Mesendoderm (in vitro differentiated cells): ENCODE data around the gene CYB561A3.

ENCODE experiments used
- DNase-seq: peaks from one replicate; pipeline ENCODE4 v3.0.0; 2013
- H2AK5ac ChIP-seq: 2 replicates; pipeline ENCODE4 v1.6.1; 2013; ENCODE audit warnings: low read length, inconsistent platforms
- H2BK120ac ChIP-seq: 2 replicates; pipeline ENCODE4 v1.6.1; 2013; ENCODE audit warnings: low read depth, mild to moderate bottlenecking, low read length, moderate library complexity, mixed read lengths
- H2BK15ac ChIP-seq: replicated peaks from 2 replicates; pipeline ENCODE4 v1.6.1; 2013; ENCODE audit warnings: low read depth, mild to moderate bottlenecking, moderate library complexity
- H2BK5ac ChIP-seq: 2 replicates; pipeline ENCODE4 v1.6.1; 2013; ENCODE audit warnings: low read length, inconsistent platforms
- H3K18ac ChIP-seq: 2 replicates; pipeline ENCODE4 v1.6.1; 2013; ENCODE audit warnings: mild to moderate bottlenecking, low read length, mixed read lengths
- H3K23ac ChIP-seq: one replicate; pipeline ENCODE4 v1.6.1; 2013; ENCODE audit warnings: low read length
- H3K27ac ChIP-seq: 2 replicates; pipeline ENCODE4 v1.5.1; 2013; ENCODE audit warnings: low read depth, mild to moderate bottlenecking, inconsistent platforms, low read length, moderate library complexity
- H3K27me3 ChIP-seq: 2 replicates; pipeline ENCODE4 v1.6.1; 2013; ENCODE audit warnings: low read length, control low read depth, mild to moderate bottlenecking, inconsistent platforms; ENCODE audit not compliant: insufficient read depth, poor library complexity
- H3K36me3 ChIP-seq: 2 replicates; pipeline ENCODE4 v1.6.1; 2013; ENCODE audit warnings: low read length, inconsistent platforms; ENCODE audit not compliant: control insufficient read depth, insufficient read depth
- H3K4ac ChIP-seq: one replicate; pipeline ENCODE4 v1.6.1; 2013; ENCODE audit warnings: low read depth, mild to moderate bottlenecking, low read length, moderate library complexity
- H3K4me1 ChIP-seq: 2 replicates; pipeline ENCODE4 v1.6.1; 2013; ENCODE audit warnings: low read depth, low read length, inconsistent platforms; ENCODE audit not compliant: control insufficient read depth
- H3K4me2 ChIP-seq: 2 replicates; pipeline ENCODE4 v1.6.1; 2013; ENCODE audit warnings: low read length
- H3K4me3 ChIP-seq: 2 replicates; pipeline ENCODE4 v1.5.1; 2013; ENCODE audit warnings: mild to moderate bottlenecking, low read length
- H3K56ac ChIP-seq: one replicate; pipeline ENCODE4 v1.6.1; 2013; ENCODE audit warnings: low read length
- H3K79me1 ChIP-seq: 2 replicates; pipeline ENCODE4 v1.6.1; 2013; ENCODE audit warnings: low read length, inconsistent platforms
- H3K79me2 ChIP-seq: 2 replicates; pipeline ENCODE4 v1.6.1; 2013; ENCODE audit warnings: mild to moderate bottlenecking, low read length; ENCODE audit not compliant: control insufficient read depth, insufficient read depth
- H3K9ac ChIP-seq: 2 replicates; pipeline ENCODE4 v1.6.1; 2013; ENCODE audit warnings: low read length, inconsistent platforms
- H4K5ac ChIP-seq: one replicate; pipeline ENCODE4 v1.6.1; 2013; ENCODE audit warnings: low read length
- H4K8ac ChIP-seq: one replicate; pipeline ENCODE4 v1.6.1; 2013; ENCODE audit warnings: low read depth, mild to moderate bottlenecking, control low read depth, low read length, moderate library complexity
- WGBS: extraction: QIAGEN DNeasy Blood & Tissue Kit; methylation state at CpG from one replicate; pipeline ENCODE4 v1.1.7; 2013; ENCODE audit warnings: low lambda C conversion rate, missing lambda C conversion rate; ENCODE audit not compliant: insufficient coverage; ENCODE audit errors: extremely low coverage; 5-methylcytosine and 5-hydroxymethylcytosine counted together

Gene CYB561A3

DNA sequence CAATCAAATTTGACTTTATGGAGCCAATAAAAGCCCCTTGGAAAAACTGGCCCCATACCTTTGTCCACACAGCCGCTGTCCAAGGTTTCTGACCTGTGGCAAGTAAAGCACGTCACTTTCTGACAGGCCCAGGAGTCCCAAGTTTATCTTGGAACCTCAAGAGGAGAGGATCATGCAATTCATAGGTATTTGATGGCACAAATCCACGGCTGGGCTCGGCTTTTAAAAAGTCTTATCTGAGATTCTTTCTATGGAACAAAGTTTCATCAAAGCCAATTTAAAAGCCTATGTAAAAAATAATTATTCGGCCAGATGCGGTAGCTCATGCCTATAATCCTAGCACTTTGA is 14.1 kb upstream of the CYB561A3 start:
- H3K23ac ChIP-seq = no peak overlapping the region
- no peak for DNase-seq
- no peak overlapping the region for H2BK15ac ChIP-seq
- H3K36me3 ChIP-seq = no peaks in the 10 kb centered on the region
- no peak overlapping the region for H3K4me2 ChIP-seq
- no peak overlapping the region for H3K27ac ChIP-seq
- no peak overlapping the region for H3K4me3 ChIP-seq
- no peaks in the 10 kb centered on the region for H3K27me3 ChIP-seq
- no peak overlapping the region for H4K8ac ChIP-seq
- no peak overlapping the region for H3K4ac ChIP-seq
- no peaks in the 10 kb centered on the region for H3K79me1 ChIP-seq
- no peak overlapping the region for H3K9ac ChIP-seq
- H3K4me1 ChIP-seq = no peaks in the 10 kb centered on the region
- no peaks in the 10 kb centered on the region for H3K79me2 ChIP-seq
- H2BK120ac ChIP-seq = no peak overlapping the region
- no peak overlapping the region for H2AK5ac ChIP-seq
- no peak overlapping the region for H3K18ac ChIP-seq
- no peak overlapping the region for H3K56ac ChIP-seq
- H4K5ac ChIP-seq = no peak overlapping the region
- H2BK5ac ChIP-seq = no peak overlapping the region
- WGBS = no CpG with 5 or more reads among the region's 6 CpGs

DNA sequence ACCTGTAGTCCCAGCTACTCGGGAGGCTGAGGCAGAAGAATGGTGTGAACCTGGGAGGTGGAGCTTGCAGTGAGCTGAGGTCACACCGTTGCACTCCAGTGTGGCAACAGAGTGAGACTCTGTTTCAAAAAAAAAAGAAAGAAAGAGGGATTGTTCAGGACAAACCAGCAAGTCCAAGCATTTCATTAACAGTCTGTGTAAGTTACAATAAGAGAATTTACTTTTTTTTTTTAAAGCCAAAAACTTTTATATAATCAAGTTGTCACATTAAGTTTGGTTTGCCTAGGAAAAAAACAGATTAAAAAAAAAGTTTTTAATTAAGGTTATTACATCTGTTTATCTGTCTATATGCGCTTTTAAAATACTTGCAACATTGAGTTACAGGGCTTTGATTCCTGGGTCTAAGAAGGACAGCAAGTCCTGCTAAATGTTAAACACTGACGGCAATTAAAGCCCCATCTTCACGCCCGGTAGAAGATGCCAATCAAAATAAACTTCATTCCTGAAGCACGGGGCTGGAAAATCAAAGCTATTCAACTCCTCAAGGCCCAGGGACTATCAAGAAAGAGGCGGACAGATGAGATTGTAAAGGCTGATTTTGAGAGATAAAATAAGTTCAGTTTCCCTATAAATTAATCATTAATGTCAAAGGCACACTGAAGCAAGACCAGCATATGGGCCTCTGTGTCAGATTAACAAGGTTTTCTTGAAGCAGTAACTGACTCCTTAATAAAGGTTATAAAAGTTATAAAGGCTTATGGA is 11.2 kb upstream of the CYB561A3 start:
- Histone ChIP-seq H3K27ac (no peak overlapping the region), H2BK120ac (no peak overlapping the region), H3K79me1 (no peaks in the 10 kb centered on the region), H3K9ac (no peak overlapping the region), H2BK15ac (no peak overlapping the region), H4K8ac (no peak overlapping the region), H3K18ac (no peak overlapping the region), H3K56ac (no peak overlapping the region), H2BK5ac (no peak overlapping the region), H2AK5ac (no peak overlapping the region), H3K4me1 (no peaks in the 10 kb centered on the region), H3K4me3 (no peak overlapping the region), H3K79me2 (no peaks in the 10 kb centered on the region), H3K36me3 (peaks cover 8% of the 10 kb centered on the region), H3K23ac (no peak overlapping the region), H4K5ac (no peak overlapping the region), H3K4ac (no peak overlapping the region), H3K4me2 (no peak overlapping the region), H3K27me3 (no peaks in the 10 kb centered on the region)
- no CpG with 5 or more reads among the region's 8 CpGs for WGBS
- DNase-seq = peak; percentile 40

GRCh38 chr11:61370349-61371005 is 8.8 kb upstream of the CYB561A3 start:
- H3K4me3 ChIP-seq = no peak overlapping the region
- no peak overlapping the region for H4K8ac ChIP-seq
- peaks cover 3% of the 10 kb centered on the region for H3K79me1 ChIP-seq
- no peak overlapping the region for H3K18ac ChIP-seq
- DNase-seq = no peak
- no peak overlapping the region for H4K5ac ChIP-seq
- no peak overlapping the region for H3K9ac ChIP-seq
- peaks cover 19% of the 10 kb centered on the region for H3K36me3 ChIP-seq
- H3K27me3 ChIP-seq = no peaks in the 10 kb centered on the region
- H2BK15ac ChIP-seq = no peak overlapping the region
- no peak overlapping the region for H2BK120ac ChIP-seq
- H3K4ac ChIP-seq = no peak overlapping the region
- H3K79me2 ChIP-seq = no peaks in the 10 kb centered on the region
- no CpG with 5 or more reads among the region's 8 CpGs for WGBS
- H3K56ac ChIP-seq = no peak overlapping the region
- H3K4me2 ChIP-seq = no peak overlapping the region
- no peak overlapping the region for H2AK5ac ChIP-seq
- no peaks in the 10 kb centered on the region for H3K4me1 ChIP-seq
- no peak overlapping the region for H3K27ac ChIP-seq
- no peak overlapping the region for H3K23ac ChIP-seq
- H2BK5ac ChIP-seq = no peak overlapping the region

DNA sequence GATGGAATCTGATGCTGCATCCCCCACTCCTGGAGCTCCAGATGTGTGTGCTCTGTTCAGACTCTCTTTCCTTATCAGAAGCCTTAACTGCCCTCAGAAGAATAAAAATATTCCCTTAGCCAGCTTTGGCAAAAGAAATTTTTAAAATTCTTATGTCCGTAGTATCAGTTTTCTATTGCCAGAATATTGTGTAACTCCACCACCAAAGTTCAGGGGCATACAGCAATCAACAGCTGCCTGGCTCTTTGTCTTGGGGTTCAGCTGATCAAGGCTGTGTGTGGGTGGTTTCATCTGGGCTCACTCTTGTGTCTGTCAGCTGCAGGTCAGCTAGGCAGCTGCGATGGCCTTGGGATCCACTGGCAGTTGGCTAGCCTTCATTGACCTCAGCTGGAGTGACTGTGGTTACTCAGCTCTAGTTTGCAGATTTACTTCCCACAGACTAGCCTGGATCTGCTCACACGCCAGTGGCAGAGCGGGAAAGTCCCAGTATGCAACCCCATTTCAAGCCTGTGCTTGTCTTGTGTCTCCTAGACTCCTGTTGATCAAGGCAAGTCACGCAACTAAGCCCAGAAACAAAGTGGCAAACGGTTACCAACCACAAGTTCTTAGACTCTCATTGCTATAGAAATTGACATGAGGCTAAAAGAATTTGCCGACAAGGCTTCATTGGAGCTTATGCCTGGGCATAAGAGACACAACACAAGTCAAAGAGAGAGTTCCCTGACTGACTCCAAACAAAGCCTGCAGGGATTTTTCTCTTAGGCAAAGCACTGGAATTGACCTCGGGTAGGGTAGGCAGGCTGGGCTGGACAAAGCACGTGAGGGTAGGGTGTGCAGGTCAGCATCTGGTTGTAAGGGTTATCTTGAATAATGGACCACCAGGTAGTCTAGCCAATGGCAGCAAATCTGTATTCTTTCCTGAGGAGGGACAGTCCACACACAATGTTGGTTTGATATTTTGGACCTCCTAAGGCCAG is 8.0 kb upstream of the CYB561A3 start:
- H3K4me3 ChIP-seq = no peak overlapping the region
- WGBS = no CpG with 5 or more reads among the region's 9 CpGs

DNA sequence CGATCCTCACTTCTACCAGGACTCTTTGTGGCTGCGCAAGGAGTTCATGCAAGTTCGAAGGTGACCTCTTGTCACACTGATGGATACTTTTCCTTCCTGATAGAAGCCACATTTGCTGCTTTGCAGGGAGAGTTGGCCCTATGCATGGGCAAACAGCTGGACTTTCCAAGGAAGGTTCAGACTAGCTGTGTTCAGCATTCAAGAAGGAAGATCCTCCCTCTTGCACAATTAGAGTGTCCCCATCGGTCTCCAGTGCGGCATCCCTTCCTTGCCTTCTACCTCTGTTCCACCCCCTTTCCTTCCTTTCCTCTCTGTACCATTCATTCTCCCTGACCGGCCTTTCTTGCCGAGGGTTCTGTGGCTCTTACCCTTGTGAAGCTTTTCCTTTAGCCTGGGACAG is 7.0 kb upstream of the CYB561A3 start:
- Histone ChIP-seq H3K4me1 (no peaks in the 10 kb centered on the region), H3K9ac (no peak overlapping the region), H3K79me1 (peaks cover 6% of the 10 kb centered on the region), H3K56ac (no peak overlapping the region), H3K4me2 (no peak overlapping the region), H3K79me2 (peaks cover 3% of the 10 kb centered on the region), H2AK5ac (no peak overlapping the region), H3K36me3 (peaks cover 23% of the 10 kb centered on the region), H3K4me3 (no peak overlapping the region), H2BK15ac (no peak overlapping the region), H3K4ac (no peak overlapping the region), H3K27me3 (no peaks in the 10 kb centered on the region), H3K18ac (no peak overlapping the region), H2BK5ac (no peak overlapping the region), H4K8ac (no peak overlapping the region), H2BK120ac (no peak overlapping the region), H3K27ac (no peak overlapping the region), H3K23ac (no peak overlapping the region), H4K5ac (no peak overlapping the region)
- no peak for DNase-seq
- WGBS = no CpG with 5 or more reads among the region's 7 CpGs

More for the DNA sequence above, 8.0 kb upstream of the CYB561A3 start:
- Histone ChIP-seq H3K18ac (no peak overlapping the region), H2BK120ac (no peak overlapping the region), H3K36me3 (peaks cover 19% of the 10 kb centered on the region), H3K4ac (no peak overlapping the region), H3K27ac (no peak overlapping the region), H2BK15ac (no peak overlapping the region), H3K9ac (no peak overlapping the region), H2AK5ac (no peak overlapping the region), H3K4me2 (no peak overlapping the region), H3K56ac (no peak overlapping the region), H3K4me1 (no peaks in the 10 kb centered on the region), H3K23ac (no peak overlapping the region), H3K79me2 (no peaks in the 10 kb centered on the region), H4K8ac (no peak overlapping the region), H4K5ac (no peak overlapping the region), H3K79me1 (peaks cover 3% of the 10 kb centered on the region), H2BK5ac (no peak overlapping the region), H3K27me3 (no peaks in the 10 kb centered on the region)
- no peak for DNase-seq
